GM12878 (cell line): ENCODE data around the gene ATL2. TPM values are rescaled to one million over a fixed set of nuclear protein-coding genes. Genes with fewer than 3 reads are reported as not detected.

Experiments
- ATAC-seq: fragments of 200-7000 bp; cut with Tn5 transposase; 3 replicates; pipeline ENCODE4 v1.9.1; 2020; ENCODE audit warnings: mild to moderate bottlenecking, moderate library complexity
- BruUV-seq: library from RNA; stranded (reverse); fragments of 400-500 nt; replicated peaks from 2 replicates; lab custom pipeline; 2021; lab: Mats Ljungman, UMichigan
- CTCF ChIA-PET: fragments of 300-600 bp; sonication (Branson Sonifier 250); formaldehyde crosslinking; extraction: SDS; loops from one replicate; lab custom pipeline; 2021; ENCODE audit warnings: inconsistent platforms; lab: Yijun Ruan, JAX
- POLR2A ChIA-PET: fragments of 350-600 bp; formaldehyde crosslinking; extraction: SDS; loops from one replicate; lab custom pipeline; 2021; ENCODE audit warnings: inconsistent platforms; lab: Charles Lee
- RAD21 ChIA-PET: fragments of 300-600 bp; sonication (Branson Sonifier 250); formaldehyde crosslinking; loops from one replicate; lab custom pipeline; 2023; ENCODE audit warnings: antibody characterized with exemption; ENCODE audit not compliant: unreplicated experiment; lab: Charles Lee
- SMC1A ChIA-PET: fragments of 300-600 bp; sonication (Branson Sonifier 250); formaldehyde crosslinking; loops from one replicate; lab custom pipeline; 2023; ENCODE audit not compliant: unreplicated experiment, uncharacterized antibody; lab: Charles Lee
- DNase-seq: peaks from one replicate; pipeline ENCODE4 v3.0.0-alpha.2; 2011; ENCODE audit warnings: low read depth, low spot score
- FAIRE-seq: peaks from 3 replicates; lab custom pipeline; 2011; peaks lifted over from hg19 to GRCh38; lab: Jason Lieb, UNC
- H2AFZ ChIP-seq: 2 replicates; pipeline ENCODE4 v1.6.0; 2011; ENCODE audit warnings: low read depth, low read length, control low read depth; ENCODE audit not compliant: control insufficient read depth
- H3K27ac ChIP-seq: 2 replicates; pipeline ENCODE4 v1.5.1; 2011; ENCODE audit warnings: control low read depth; ENCODE audit not compliant: control insufficient read depth, insufficient read depth
- H3K27me3 ChIP-seq, 2 experiments: replicated peaks in 1 of 2; 2 replicates each; pipeline versions ENCODE4 v1.6.0 to v1.6.1; 2011; ENCODE audit warnings: low read length in 1 of 2; ENCODE audit not compliant: control insufficient read depth in 2 of 2, insufficient read depth in 2 of 2
- H3K36me3 ChIP-seq, 2 experiments: 2 replicates each; pipeline ENCODE4 v1.5.1; 2011; ENCODE audit warnings: low read length in 1 of 2; ENCODE audit not compliant: control insufficient read depth in 2 of 2, insufficient read depth in 2 of 2
- H3K4me1 ChIP-seq: 2 replicates; pipeline ENCODE4 v1.6.1; 2011; ENCODE audit warnings: mild to moderate bottlenecking, low read length, moderate library complexity, mixed read lengths; ENCODE audit not compliant: control insufficient read depth, insufficient read depth
- H3K4me2 ChIP-seq: 2 replicates; pipeline ENCODE4 v1.6.0; 2011; ENCODE audit warnings: control low read depth; ENCODE audit not compliant: control insufficient read depth, insufficient read depth
- H3K4me3 ChIP-seq: fragments of 200-600 bp; sonication (generic); 2 replicates; pipeline ENCODE4 v1.5.1; 2016
- H3K79me2 ChIP-seq: 2 replicates; pipeline ENCODE4 v1.6.0; 2011; ENCODE audit warnings: low read length; ENCODE audit not compliant: control insufficient read depth, insufficient read depth
- H3K9ac ChIP-seq: 2 replicates; pipeline ENCODE4 v1.8.0; 2011; ENCODE audit warnings: low read length, control low read depth, mixed read lengths; ENCODE audit not compliant: control insufficient read depth, insufficient read depth
- H3K9me3 ChIP-seq: replicated peaks from 3 replicates; pipeline ENCODE4 v1.5.1; 2011; ENCODE audit warnings: mild to moderate bottlenecking, low read length; ENCODE audit not compliant: control insufficient read depth, insufficient read depth
- H4K20me1 ChIP-seq: 2 replicates; pipeline ENCODE4 v1.6.0; 2011; ENCODE audit not compliant: control insufficient read depth, insufficient read depth
- BRCA1 ChIP-seq: IDR thresholded peaks from 2 replicates; pipeline ENCODE4 v1.6.1; 2011; ENCODE audit warnings: low read depth, low read length, improper control_type of control experiment
- CUX1 ChIP-seq: IDR thresholded peaks from 2 replicates; pipeline ENCODE4 v1.6.1; 2012; ENCODE audit warnings: improper control_type of control experiment, low read depth, low read length; ENCODE audit not compliant: insufficient replicate concordance
- EZH2 ChIP-seq: IDR thresholded peaks from 2 replicates; pipeline ENCODE4 v1.6.1; 2012; ENCODE audit warnings: low read depth, mild to moderate bottlenecking, control low read depth, inconsistent platforms, low read length, borderline replicate concordance; ENCODE audit not compliant: control insufficient read depth
- IRF5 ChIP-seq: fragments of 450-650 bp; IDR thresholded peaks from 2 replicates; pipeline ENCODE4 v1.6.1; 2017; ENCODE audit warnings: borderline replicate concordance
- MEF2B ChIP-seq: fragments of 450-650 bp; IDR thresholded peaks from 2 replicates; pipeline ENCODE4 v1.6.1; 2018; ENCODE audit warnings: mild to moderate bottlenecking, moderate library complexity; ENCODE audit not compliant: partially characterized antibody, poor library complexity, severe bottlenecking
- NR2F1 ChIP-seq: fragments of 450-650 bp; conservative IDR thresholded peaks from 2 replicates; pipeline ENCODE4 v1.6.1; 2017; ENCODE audit warnings: mild to moderate bottlenecking
- POLR2AphosphoS2 ChIP-seq: IDR thresholded peaks from 2 replicates; pipeline ENCODE4 v1.6.1; 2011; ENCODE audit warnings: low read depth, mild to moderate bottlenecking, low read length, improper control_type of control experiment, moderate library complexity
- PRDM15 ChIP-seq: fragments of 450-650 bp; formaldehyde crosslinking; IDR thresholded peaks from 2 replicates; pipeline ENCODE4 v1.4.0; 2020; ENCODE audit warnings: mild to moderate bottlenecking, moderate library complexity
- STAT1 ChIP-seq: fragments of 450-650 bp; conservative IDR thresholded peaks from 2 replicates; pipeline ENCODE4 v1.6.1; 2014; ENCODE audit warnings: antibody characterized with exemption, mild to moderate bottlenecking
- STAT3 ChIP-seq: IDR thresholded peaks from 2 replicates; pipeline ENCODE4 v1.6.1; 2011; ENCODE audit warnings: low read depth, low read length, improper control_type of control experiment
- SUPT20H ChIP-seq: IDR thresholded peaks from 2 replicates; pipeline ENCODE4 v1.6.1; 2011; ENCODE audit warnings: low read depth, mild to moderate bottlenecking, low read length, moderate library complexity, borderline replicate concordance; ENCODE audit not compliant: control insufficient read depth
- TCF7 ChIP-seq: IDR thresholded peaks from 2 replicates; pipeline ENCODE4 v1.6.1; 2014; ENCODE audit warnings: antibody characterized with exemption, borderline replicate concordance
- ZNF24 ChIP-seq: fragments of 450-650 bp; IDR thresholded peaks from 2 replicates; pipeline ENCODE4 v1.6.1; 2017; ENCODE audit warnings: antibody characterized with exemption, mild to moderate bottlenecking
- ZNF274 ChIP-seq: IDR thresholded peaks from one replicate; pipeline ENCODE4 v1.8.0; 2011; ENCODE audit not compliant: insufficient read length, insufficient read depth
- WGBS: methylation state at CpG from one replicate; pipeline ENCODE4 v1.1.6; 2016; ENCODE audit warnings: low lambda C conversion rate; ENCODE audit not compliant: insufficient replicate concordance, insufficient coverage; ENCODE audit errors: missing lambda C conversion rate; 5-methylcytosine and 5-hydroxymethylcytosine counted together
- in situ Hi-C: fragments of 300-500 bp; cut with MboI; formaldehyde crosslinking; loops from 9 replicates; pipeline ENCODE4 v1.14.3; 2018; ENCODE audit warnings: mixed read lengths
- intact Hi-C: fragments of 100-400 bp; cut with micrococcal nuclease; formaldehyde crosslinking; loops from one replicate; pipeline ENCODE4 v1.14.2; 2022; ENCODE audit not compliant: unreplicated experiment
- polyA plus RNA-seq, 11 experiments: library from polyadenylated mRNA; depleted of rRNA in 4 of 11; unstranded in 6 of 11; stranded (reverse) in 5 of 11; fragments of >200 nt; fragmentation: Nextera tagmentation in 4 of 11; fragmentation: Illumina TruSeq in 1 of 11; extraction: Ambion mirVana in 4 of 11; extraction: Trizol in 1 of 11; gene quantifications; 1 replicate in 1 of 11; 2 replicates in 10 of 11; pipeline versions ENCODE4 v1.2.1 to v1.2.3, GENCODE V29; 2011 to 2016; ENCODE audit warnings: inconsistent platforms in 2 of 11, missing spikeins in 2 of 11, low read depth in 1 of 11
- total RNA-seq, 4 experiments: library from RNA; depleted of rRNA in 3 of 4; stranded (reverse); fragments of >200 nt in 3 of 4; fragmentation: Illumina TruSeq in 1 of 4; extraction: Trizol in 1 of 4; gene quantifications; 2 replicates each; pipeline versions ENCODE4 v1.2.1 to v1.2.3, GENCODE V29; 2013 to 2021

Gene ATL2
- total and polyA plus RNA-seq, 10 of the 15 experiments (the other 5 are each of a cell fraction or from before 2014, with no cell fraction given), result 8.6 to 51.5 (median 41.8) TPM

GRCh38 chr2:38406597-38407110, 29.6 kb upstream of the ATL2 start:
- no peak overlapping the region for H3K27ac ChIP-seq
- DNase-seq (no peak), ATAC-seq (no peak), FAIRE-seq (no peak)
- WGBS, result 89% methylated on average over 8 of the region's 8 CpGs
- in situ Hi-C loops, result no loop called here
- no peaks in the 10 kb centered on the region for H4K20me1 ChIP-seq
- peaks cover 38% of the 10 kb centered on the region for H3K4me1 ChIP-seq
- no peak overlapping the region for H3K9ac ChIP-seq
- RAD21 ChIA-PET, result no interaction called here
- no peaks in the 10 kb centered on the region for H3K79me2 ChIP-seq
- BruUV-seq, result no TSS peak
- POLR2A ChIA-PET, result interaction anchor here (0.6 to 0.8 kb wide), 2 partner anchors 30 to 105 kb away, joined by 3 to 5 read pairs; no protein-coding TSS in a partner anchor
- intact Hi-C loops, result no loop called here
- H3K9me3 ChIP-seq, result no peaks in the 10 kb centered on the region
- SMC1A ChIA-PET, result interaction anchor here (0.6 to 1.6 kb wide), 4 partner anchors 12 to 42 kb away, joined by 3 to 4 read pairs (median 3); no protein-coding TSS in a partner anchor
- H3K4me3 ChIP-seq, result no peak overlapping the region
- CTCF ChIA-PET, result interaction anchor here (0.8 to 2.1 kb wide), 3 partner anchors 31 to 91 kb away, joined by 3 to 6 read pairs (median 3); no protein-coding TSS in a partner anchor
- no peaks in the 10 kb centered on the region for H3K27me3 ChIP-seq
- H3K4me2 ChIP-seq, result no peak overlapping the region; the same call in 1 of the 2 replicates
- H3K36me3 ChIP-seq, result no peaks in the 10 kb centered on the region
- H2AFZ ChIP-seq, result no peak overlapping the region; the same call in 1 of the 2 replicates
- TF ChIP-seq STAT3, result no peak
- no peak for TF ChIP-seq POLR2AphosphoS2
- TF ChIP-seq IRF5, result no peak
- no peak for TF ChIP-seq PRDM15 (CRISPR knock-in tag)
- no peak for TF ChIP-seq ZNF24
- no peak for TF ChIP-seq SUPT20H
- no peak for TF ChIP-seq NR2F1
- TF ChIP-seq ZNF274, result no peak
- no peak for TF ChIP-seq STAT1
- TF ChIP-seq MEF2B, result no peak
- no peak for TF ChIP-seq BRCA1
- TF ChIP-seq TCF7, result no peak
- no peak for TF ChIP-seq EZH2
- no peak for TF ChIP-seq CUX1
